ENCODE results near the gene PACSIN2.
A peak's percentile ranks its signal among the peaks of the same experiment; 100 is the strongest.

Gene PACSIN2

DNA sequence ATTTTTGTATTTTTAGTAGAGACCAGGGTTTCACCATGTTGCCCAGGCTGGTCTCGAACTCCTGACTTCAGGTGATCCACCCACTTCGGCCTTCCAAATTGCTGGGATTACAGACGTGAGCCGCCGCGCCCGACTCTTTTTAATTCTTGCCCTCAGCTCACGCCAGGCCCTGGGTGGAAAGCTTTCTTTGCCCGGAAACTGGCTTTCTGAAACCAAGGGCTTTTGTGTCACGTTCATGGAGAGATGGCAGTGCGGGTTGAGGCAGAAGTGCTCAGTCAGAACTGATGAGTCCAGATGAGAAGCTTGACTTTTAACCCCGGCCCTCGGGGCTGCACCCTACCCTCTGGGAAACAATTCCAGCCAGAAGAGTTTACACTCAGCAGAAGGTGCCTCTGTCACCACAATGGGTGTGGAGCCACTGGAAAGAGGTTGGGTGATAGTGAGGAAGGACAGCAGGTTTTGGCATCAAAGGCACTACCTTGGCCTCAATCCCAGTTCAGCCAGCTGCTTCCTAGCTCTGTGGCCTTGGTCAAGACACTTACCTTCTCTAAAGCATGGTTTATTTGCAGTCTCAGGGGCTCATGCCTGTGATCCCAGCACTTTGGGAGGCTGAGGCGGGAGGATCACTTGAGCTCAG is 157.0 kb downstream of the PACSIN2 start:
- DNase-seq (ENCODE audit: low spot score): no peak

DNA sequence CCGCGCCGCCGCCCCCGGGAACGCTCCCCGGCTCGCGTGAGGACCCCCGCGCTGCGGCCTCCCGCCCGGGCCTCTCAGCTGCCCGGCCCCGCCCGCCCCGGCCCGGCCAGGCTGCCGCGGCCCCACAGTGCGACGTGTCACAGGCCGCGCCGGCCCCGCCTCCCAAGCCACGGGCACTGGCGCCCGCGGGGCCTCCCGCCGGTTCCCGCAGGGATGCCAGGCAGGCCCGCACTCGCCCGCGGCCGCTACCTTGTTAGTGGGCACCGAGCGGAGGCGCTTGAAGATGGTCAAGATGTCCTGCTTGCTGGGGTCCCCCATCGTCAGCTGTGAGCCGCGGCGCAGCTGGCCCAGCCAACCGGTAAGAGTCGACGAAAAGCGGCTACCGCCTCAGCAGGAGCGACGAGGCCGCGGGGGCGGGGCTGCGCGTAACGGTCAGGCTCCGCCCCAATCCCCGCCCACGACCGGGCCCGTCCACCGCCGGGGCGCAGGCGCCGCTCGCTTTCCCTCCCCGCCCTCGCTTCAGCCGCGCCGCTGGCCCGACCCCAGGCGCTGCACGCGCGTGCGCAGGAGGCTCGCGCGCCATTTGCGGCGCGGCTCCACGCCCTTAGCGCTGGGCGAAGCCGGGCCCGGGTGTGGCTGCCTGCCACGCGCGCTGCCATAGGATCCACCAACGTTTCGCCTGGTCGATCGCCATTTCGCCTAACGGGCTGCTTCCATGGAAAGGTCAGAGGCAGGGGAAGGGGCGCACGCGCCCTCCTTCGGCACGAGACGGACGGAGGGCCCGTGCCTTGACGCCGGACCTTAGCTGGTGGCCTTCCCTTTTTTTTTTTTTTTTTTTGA is 157.9 kb downstream of the PACSIN2 start, which contains the start of gene ARFGAP3:
Gene ARFGAP3, minus strand, starts transcription at position 409 of the 840 bp plus-strand sequence. Its CDS starts 91 bp downstream, at position 318.
- DNase-seq (ENCODE audit: low spot score): peak; percentile 98

DNA sequence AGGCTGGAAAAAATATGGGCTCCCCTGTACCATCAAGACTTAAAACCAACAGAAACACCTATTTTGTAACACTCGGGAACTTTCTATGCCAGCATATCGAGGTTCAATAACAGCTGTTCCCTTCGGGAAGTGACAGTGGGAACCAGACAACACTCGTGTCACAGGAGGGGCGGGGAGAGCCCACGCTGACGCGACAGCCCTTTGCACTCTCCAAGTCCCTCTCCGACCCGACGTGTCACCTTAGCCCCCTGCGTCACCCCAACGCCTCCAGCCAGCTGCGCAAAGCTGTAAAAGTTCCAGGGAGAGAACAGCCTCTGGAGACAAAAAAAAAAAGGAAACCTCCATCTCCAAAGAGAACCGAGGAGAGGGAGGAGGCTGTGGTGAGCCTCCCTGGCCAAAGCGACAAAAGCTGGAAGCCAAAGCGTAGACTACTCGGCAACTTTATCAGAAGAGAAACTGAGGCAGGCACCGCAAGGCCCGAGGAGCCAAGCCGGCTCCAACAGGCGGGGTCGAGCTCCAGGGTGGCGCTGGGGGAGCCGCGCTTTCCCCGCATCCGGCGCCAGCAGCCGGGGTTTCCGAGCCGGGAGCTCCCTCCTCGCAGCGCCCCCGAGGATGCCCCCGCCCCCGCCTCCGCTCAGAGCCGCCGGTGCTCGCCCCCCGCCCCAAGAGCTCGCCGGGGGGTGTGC is 158.6 kb downstream of the PACSIN2 start:
- DNase-seq (ENCODE audit: low spot score): no peak

DNA sequence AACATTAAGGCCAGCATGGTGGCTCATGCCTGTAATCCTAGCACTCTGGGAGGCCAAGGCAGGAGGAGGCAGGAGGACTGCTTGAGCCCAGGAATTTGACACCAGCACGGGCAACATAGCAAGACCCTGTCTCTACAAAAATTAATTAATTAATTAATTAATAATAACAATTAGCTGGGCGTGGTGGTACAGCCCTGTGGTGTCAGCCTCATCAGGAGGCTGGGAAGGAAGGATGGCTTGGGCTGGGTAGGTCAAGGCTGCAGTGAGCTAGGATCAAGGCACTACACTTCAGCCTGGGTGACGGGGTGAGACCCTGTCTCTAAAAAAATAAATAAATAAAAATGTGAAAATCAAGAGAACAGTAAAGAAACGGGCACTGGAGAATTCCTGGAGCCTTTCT is 159.2 kb downstream of the PACSIN2 start:
- DNase-seq (ENCODE audit: low spot score): no peak

DNA sequence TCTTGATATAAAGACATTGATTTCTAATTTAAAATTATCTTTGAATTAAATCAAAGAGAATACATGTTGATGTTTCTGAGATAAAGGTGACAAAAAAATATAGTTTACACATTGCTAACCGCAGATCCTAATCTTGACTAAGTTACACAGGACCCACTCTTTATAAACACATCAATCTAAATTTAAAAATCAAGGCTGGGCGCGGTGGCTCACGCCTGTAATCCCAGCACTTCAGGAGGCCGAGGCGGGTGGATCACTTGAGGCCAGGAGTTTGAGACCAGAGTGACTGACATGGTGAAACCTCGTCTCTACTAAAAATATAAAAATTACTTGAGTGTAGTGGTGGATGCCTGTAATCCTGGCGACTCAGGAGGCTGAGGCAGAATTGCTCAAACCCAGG is 159.7 kb downstream of the PACSIN2 start:
- DNase-seq (ENCODE audit: low spot score): no peak

DNA sequence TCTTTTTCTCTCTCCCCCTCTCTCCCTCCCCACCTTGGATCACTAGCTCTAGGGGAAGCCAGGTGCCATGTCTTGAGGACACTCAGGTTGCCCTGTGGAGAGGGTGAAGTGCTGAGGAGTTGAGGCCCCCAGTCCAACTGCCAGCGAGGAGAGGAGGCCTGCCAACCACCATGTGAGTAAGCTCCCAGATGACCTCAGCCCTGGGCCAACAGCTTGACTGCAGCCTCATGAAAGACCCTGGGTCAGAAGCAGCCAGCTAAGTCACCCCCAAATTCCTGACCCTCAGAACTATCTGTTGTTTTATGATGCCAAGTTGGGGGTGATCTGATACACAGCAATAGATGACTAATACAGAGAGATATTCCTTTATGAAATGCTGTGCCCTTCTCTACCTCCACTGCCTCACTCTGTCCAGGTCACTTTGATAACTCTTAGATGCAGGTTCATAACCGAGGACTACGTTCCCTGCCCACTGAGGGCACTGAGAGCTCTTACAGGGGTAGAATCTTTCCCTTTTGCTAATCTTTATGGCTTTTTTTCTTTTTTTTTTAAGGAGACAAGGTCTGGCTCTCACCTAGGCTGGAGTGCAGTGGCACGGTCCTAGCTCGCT is 165.9 kb downstream of the PACSIN2 start:
- no peak for DNase-seq (ENCODE audit: low spot score)

DNA sequence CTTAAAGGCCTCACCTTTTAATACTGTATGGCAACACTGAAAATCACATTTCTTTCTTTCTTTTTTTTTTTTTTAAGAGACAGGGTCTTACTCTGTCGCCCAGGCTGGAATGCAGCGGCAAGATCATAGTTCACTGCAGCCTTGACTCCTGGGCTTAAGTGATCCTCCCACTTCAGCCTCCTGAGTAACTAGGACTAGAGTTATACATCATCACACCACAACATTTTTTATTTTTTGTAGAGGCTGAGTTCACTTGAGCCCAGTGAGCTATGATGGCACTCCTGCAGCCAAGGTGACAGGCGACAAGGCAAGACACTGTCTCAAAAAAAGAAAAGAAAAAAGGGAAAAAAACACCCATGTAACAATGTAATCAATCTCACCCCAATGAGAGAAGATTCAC is 167.8 kb downstream of the PACSIN2 start:
- DNase-seq (ENCODE audit: low spot score): no peak

DNA sequence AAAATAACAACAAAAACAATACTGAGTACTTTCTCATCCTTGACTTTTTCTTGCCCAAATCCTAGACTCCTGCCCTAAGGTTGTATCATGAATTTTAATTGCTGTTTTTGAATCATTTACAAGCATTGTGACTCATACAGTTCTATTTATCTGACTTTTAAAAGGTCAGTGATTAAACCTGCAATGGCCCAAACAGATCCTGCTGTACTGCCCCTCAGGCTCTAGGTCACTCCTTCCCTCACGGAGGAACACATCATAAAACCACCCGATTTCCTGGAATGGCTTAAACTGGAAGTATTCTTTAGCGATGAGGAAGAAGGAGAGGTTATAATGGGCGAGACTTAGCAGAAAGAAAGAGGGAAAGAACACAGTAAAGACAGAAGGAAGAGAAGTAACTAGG is 170.2 kb downstream of the PACSIN2 start:
- peak; percentile 79 for DNase-seq (ENCODE audit: low spot score)

DNA sequence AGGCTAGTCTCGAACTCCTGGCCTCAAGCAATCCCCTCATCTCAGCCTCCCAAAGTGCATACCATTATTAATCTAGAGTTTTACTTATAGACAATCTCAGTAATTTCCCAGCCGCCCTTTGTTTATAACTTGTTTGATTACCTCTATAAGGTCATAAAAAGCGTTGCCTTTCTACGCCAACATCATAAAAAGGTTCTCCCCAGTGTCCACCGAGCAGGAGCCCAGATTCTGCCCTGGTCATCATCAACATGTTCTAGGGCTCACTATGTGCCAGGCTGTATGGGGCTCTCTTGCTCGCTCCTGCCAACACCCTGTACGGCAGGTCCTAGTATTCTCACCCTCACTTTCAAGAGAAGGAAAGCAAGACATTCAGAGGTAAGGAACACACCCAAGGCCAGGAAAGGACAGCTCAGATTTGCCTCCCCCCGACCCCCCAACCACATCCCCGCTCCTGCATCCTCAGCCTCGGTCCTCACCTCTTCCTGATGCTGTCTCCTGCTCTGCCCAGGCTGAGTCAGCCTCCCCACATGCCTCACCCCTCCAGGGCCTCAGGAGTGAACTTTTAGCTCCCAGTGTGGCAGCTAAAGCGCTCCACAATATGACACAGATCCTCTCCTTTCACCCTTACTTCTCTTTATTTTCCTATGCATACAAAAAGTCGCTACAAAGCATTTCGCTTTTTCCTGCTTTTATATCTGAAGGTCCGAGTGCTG is 172.1 kb downstream of the PACSIN2 start:
- no peak for DNase-seq (ENCODE audit: low spot score)

DNA sequence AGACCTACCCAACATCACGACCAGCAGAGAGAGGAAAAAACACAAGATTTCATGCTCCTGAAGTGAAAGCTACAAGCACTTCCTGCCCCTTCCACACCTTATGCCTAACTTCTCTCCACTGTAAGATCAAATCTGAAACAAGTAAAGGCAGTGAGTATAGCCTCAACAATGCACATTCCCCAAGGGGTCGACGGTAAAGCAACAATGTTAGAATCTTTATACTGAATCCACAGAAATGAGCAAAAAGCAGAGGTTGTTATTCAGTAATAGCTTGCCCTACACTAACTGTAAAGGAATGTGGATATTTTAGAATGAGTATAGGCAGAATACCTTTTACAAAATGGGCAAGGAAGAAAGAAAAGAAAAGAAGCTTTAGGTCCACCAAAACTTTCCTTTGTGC is 173.5 kb downstream of the PACSIN2 start:
- no peak for DNase-seq (ENCODE audit: low spot score)

DNA sequence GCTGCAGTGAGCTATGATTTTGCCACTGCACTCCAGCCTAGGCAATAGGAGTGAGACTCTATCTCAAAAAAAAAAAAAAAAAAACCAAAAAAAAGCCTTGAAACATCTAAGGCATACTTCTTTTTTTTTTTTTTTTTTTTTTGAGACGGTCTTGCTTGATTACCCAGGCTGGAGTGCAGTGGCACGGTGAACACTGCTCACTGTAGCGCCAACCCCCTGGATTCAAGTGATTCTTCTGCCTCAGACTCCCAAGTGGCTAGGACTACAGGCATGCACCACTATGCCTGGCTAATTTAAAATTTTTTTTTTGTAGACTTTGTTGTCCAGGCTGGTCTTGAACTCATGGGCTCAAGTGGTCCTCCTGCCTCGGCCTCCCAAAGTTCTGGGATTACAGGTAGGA is 177.4 kb downstream of the PACSIN2 start:
- no peak for DNase-seq (ENCODE audit: low spot score)

DNA sequence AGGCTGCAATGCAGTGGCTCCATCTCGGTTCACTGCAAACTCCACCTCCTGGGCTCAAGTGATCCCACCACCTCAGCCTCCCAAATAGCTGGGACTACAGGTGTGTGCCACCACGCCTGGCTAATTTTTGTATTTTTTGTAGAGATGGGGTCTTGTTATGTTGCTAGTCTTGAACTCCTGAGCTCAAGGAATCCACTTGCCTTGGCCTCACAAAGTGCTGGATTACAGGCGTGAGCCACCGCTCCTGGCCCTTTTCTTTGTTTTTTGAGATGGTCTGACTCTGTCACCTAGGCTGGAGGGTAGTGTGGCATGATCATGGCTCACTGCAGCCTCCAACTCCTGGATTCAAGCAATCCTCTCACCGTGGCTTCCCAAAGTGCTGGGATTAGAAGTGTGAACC is 178.9 kb downstream of the PACSIN2 start:
- DNase-seq (ENCODE audit: low spot score): no peak

DNA sequence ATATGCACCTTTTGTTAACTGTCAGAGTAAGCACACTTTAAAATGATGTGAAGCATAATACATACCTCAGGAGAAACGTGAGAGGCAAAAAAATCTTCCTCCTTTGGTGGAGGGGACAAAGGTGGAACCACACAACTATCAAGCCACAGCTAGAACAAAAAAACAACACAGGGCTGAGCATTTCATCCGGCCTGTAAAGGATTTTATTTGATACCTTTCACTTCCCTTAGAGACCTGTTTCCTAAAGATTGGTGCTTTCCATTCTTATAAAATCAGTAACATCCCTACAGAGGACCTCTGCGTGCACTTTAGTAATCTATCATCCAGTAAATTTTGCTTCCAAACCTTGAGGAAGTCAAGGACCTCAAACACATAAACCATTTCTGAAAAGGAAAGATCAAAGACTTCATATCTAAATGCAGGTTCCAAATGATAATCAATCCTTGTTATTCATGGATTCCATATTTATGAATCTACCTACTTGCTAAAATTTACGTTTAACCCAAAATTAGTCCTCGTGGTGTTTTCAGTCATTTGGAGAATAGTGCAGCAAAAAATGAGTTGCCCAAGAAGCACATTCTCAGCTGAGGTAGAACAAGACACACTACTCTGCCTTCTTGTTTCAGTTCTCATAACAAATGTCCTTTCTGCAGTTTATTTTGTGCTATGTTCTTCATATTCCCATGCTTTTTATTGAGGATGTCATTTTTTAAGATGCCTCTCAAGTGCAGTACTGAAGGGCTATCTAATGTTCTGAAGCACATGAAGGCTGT is 180.6 kb downstream of the PACSIN2 start:
- no peak for DNase-seq (ENCODE audit: low spot score)

DNA sequence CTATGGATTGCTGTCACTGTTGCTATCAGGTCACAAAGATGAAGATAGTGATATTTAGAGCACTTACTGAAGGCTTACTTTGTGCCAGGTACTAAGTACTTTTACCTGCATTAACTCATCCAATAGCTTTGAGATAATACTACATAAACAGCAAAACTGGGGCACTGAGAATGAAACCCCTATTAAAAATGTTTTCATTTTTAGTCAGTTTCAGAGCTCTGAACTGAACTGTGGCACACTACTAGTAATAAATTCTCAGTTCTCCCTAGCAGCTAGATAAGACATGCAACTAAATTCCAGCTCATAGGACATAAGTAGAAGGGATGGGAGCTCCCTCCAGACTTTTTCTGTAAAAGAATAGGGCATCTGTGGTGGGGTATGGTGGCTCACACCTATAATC is 181.8 kb downstream of the PACSIN2 start:
- no peak for DNase-seq (ENCODE audit: low spot score)

DNA sequence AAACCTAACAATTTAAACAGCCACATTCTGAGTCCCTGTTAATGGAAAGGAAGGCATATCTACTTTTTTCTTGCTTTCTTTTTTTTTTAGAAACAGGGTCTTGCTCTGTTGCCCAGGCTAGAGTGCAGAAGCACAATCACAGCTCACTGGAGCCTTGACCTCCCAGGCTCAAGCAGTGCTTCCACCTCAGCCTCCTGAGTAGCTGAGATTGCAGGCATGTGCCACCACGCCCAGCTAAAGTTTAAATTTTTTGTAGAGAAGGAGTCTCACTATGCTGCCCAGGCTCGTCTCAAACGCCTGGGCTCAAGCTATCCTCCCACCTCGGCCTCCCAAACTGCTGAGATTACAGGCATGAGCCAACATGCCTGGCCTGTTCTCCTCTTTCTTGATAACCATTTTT is 183.2 kb downstream of the PACSIN2 start:
- no peak for DNase-seq (ENCODE audit: low spot score)

DNA sequence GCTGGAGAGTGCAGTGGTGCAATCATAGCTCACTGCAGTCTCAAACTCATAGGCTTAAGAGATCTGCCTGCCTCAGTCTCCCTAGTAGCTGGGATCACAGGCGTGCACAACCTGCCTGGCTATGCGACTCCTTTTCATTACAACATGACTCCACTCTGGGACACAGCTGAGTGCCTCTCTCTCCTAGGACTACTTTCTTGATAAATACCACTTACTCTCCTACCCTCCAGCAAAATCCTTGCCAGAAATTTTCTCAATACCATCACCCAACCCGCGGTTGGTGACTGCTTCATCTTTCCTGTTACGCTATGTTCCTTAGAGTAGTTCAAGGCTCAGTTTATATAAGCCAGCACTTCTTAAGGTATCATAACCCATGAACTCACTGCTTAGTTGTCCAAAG is 184.8 kb downstream of the PACSIN2 start:
- DNase-seq (ENCODE audit: low spot score): no peak

DNA sequence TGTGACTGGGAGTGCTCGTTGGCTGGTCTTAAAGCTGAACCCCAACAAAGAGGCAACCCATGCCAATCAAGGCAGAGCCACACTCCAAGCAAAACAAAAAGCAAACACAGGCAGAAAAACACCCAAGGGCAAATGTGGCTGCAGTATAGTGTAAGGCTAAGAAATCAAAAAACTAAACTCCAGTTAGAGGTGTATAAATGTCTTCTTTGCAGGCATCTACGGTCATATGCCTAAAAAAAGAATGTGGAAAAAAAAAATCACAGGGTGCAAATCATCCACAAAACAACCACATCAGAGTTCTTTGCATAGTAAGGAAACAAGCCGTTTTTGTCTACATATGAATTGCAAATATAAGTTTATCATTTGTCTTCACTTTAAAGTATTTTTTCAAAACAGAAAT is 185.6 kb downstream of the PACSIN2 start:
- no peak for DNase-seq (ENCODE audit: low spot score)

DNA sequence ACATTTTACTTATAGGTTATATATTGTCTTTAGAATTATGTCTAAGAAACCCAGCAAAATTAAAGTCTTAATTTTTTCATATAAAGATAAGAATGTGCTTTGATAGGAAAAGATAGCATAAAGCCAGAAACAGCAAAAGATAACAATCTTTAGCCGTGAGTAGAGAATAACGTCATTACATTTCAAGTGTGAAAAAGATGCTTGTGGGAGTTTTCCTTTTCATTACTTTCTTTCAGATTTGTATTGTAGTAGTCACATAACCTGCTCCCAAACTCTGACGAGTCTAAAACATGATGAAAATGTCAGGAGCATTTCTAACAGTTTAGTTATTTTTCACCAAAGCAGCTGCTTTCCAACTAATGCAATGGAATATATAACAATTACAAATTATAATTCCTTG is 189.2 kb downstream of the PACSIN2 start:
- no peak for DNase-seq (ENCODE audit: low spot score)

DNA sequence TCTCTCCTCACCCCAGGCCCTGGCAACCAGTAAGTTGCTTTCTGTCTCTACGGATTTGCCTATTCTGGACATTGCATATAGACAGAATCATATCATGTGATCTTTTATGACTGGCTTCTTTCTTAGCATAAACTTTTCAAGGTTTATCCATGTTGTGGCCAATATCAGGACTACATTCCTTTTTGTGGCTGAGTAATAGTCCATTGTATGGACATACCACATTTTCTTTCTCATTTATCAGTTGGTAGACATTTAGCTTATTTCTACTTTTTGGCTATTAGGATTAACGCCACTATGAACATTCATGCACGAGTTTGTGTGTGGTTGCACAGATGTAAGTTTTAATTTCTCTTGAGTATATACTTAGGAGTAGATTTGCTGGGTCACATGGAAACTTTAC is 193.6 kb downstream of the PACSIN2 start:
- DNase-seq (ENCODE audit: low spot score): no peak

DNA sequence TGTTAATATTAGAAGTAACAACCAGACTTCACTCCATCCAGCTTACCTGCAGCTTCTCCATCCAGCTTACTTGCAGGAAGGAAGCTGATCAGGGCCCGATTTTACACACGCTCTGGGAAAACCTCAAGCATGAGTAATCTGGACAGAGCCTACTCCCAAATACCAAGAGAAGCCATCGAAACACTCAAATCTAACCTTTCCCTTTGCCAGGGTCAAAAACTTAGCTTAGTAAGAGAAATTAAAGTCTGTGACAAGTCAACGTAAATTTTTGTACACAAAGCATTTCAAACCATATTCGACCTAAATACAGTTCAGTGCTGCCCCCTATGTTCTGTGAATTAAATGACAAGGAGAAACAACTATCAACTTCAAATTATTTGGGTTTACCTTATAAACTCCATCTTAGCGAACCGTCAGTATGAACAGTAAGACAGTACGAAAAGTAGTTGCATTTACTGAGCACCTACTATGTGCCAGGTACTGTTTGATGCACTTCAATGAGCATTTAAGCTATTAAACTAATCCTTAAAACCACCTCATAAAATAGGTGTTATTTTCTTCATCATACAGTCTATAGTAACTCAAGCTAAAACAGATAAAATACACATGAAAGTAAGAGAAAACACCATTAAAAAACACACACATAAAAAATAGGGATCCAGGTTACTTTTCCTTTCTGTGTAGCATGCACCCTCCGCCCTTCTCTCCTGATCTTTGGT is 194.7 kb downstream of the PACSIN2 start:
- DNase-seq (ENCODE audit: low spot score): peak; percentile 34
